Astrocyte (in vitro differentiated cells and primary cell): Measurements from ENCODE around the gene TAF9. TPM values are rescaled to one million over a fixed set of nuclear protein-coding genes. Genes with fewer than 3 reads are reported as not detected.

ENCODE experiments used
- DNase-seq: peaks from one replicate; pipeline ENCODE4 v3.0.0-alpha.2; 2010; ENCODE audit warnings: low read depth
- FAIRE-seq: peaks from 2 replicates; lab custom pipeline; 2011; peaks lifted over from hg19 to GRCh38; lab: Jason Lieb, UNC
- H2AFZ ChIP-seq: 2 replicates; pipeline ENCODE4 v1.6.0; 2012; ENCODE audit warnings: low read depth, low read length, inconsistent platforms
- H3K27ac ChIP-seq: 2 replicates; pipeline ENCODE4 v1.5.1; 2011; ENCODE audit warnings: low read depth, low read length, inconsistent platforms
- H3K27me3 ChIP-seq: 2 replicates; pipeline ENCODE4 v1.6.0; 2011; ENCODE audit warnings: low read length, inconsistent platforms; ENCODE audit not compliant: insufficient read depth
- H3K36me3 ChIP-seq: 2 replicates; pipeline ENCODE4 v1.5.1; 2011; ENCODE audit warnings: low read length, inconsistent platforms; ENCODE audit not compliant: insufficient read depth
- H3K4me1 ChIP-seq: 2 replicates; pipeline ENCODE4 v1.5.1; 2011; ENCODE audit warnings: low read length, inconsistent platforms; ENCODE audit not compliant: insufficient read depth
- H3K4me2 ChIP-seq: 2 replicates; pipeline ENCODE4 v1.6.0; 2012; ENCODE audit warnings: low read length, inconsistent platforms
- H3K4me3 ChIP-seq: 2 replicates; pipeline ENCODE4 v1.5.1; 2011; ENCODE audit warnings: low read depth, mild to moderate bottlenecking, low read length, inconsistent platforms; ENCODE audit not compliant: insufficient read depth
- H3K79me2 ChIP-seq: 2 replicates; pipeline ENCODE4 v1.6.0; 2012; ENCODE audit warnings: mild to moderate bottlenecking, low read length, inconsistent platforms; ENCODE audit not compliant: insufficient read depth
- H3K9ac ChIP-seq: 2 replicates; pipeline ENCODE4 v1.6.0; 2012; ENCODE audit warnings: mild to moderate bottlenecking, low read length, inconsistent platforms
- H3K9me3 ChIP-seq: 2 replicates; pipeline ENCODE4 v1.5.1; 2012; ENCODE audit warnings: low read depth, mild to moderate bottlenecking, low read length, inconsistent platforms; ENCODE audit not compliant: insufficient read depth
- H4K20me1 ChIP-seq: 2 replicates; pipeline ENCODE4 v1.6.0; 2012; ENCODE audit warnings: low read length, inconsistent platforms; ENCODE audit not compliant: insufficient read depth
- H3K27ac Mint-ChIP-seq: one replicate; pipeline ENCODE4 v1.8.0; 2021; ENCODE audit warnings: mild to moderate bottlenecking, mixed read lengths; ENCODE audit not compliant: unreplicated experiment
- H3K27me3 Mint-ChIP-seq: one replicate; pipeline ENCODE4 v1.8.0; 2021; ENCODE audit warnings: low read depth, mixed read lengths; ENCODE audit not compliant: unreplicated experiment
- H3K36me3 Mint-ChIP-seq: one replicate; pipeline ENCODE4 v1.8.0; 2021; ENCODE audit warnings: low read depth, mixed read lengths; ENCODE audit not compliant: unreplicated experiment
- H3K4me1 Mint-ChIP-seq: one replicate; pipeline ENCODE4 v1.8.0; 2021; ENCODE audit warnings: low read depth, mixed read lengths; ENCODE audit not compliant: unreplicated experiment
- H3K4me3 Mint-ChIP-seq: one replicate; pipeline ENCODE4 v1.8.0; 2021; ENCODE audit warnings: mild to moderate bottlenecking, moderate library complexity, mixed read lengths; ENCODE audit not compliant: unreplicated experiment
- H3K9me3 Mint-ChIP-seq: one replicate; pipeline ENCODE4 v1.8.0; 2021; ENCODE audit warnings: mild to moderate bottlenecking, mixed read lengths; ENCODE audit not compliant: unreplicated experiment
- EZH2 ChIP-seq: IDR thresholded peaks from 2 replicates; pipeline ENCODE4 v1.6.1; 2012; ENCODE audit warnings: mild to moderate bottlenecking, low read length, inconsistent platforms; ENCODE audit not compliant: insufficient read depth
- total RNA-seq: library from RNA; stranded (reverse); gene quantifications from 2 replicates; pipeline ENCODE4 v1.2.1, GENCODE V29; 2021
- TF ChIP-seq, protein P1 (sequence below): IDR thresholded peaks from 2 replicates; pipeline ENCODE4 v1.5.1; 2011; ENCODE audit warnings: low read depth, mild to moderate bottlenecking, inconsistent platforms, low read length, moderate library complexity; ENCODE audit not compliant: insufficient read depth

Gene TAF9
- total RNA-seq, 1 donor from 2014 or later, result 92.7 TPM

DNA sequence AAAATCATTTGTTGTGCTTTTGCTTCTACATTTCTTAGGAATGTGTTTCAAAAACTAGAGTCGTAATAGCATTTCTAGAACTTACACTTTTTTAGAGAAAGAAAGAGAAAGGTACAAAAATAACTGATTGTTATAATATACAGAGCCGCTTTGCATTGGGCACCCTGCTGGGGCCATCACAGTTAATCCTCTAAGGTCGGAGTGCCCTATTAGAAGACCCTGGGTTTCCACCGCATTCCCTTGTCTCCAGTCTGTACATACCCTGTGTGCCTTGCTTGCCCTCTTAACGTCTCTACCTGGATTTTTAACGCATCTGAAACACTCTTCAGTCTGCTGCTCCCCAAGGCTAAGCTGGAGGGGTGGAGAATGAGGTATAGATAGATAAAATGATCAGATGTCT, 46.9 kb upstream of the TAF9 start:
- no peak overlapping the region for H3K4me2 ChIP-seq
- DNase-seq, result no peak
- H3K36me3 ChIP-seq, result peaks cover 2% of the 10 kb centered on the region
- no peaks in the 10 kb centered on the region for H3K27me3 ChIP-seq
- no peaks in the 10 kb centered on the region for H4K20me1 ChIP-seq
- H3K4me3 ChIP-seq, result no peak overlapping the region
- peaks cover 13% of the 10 kb centered on the region for H3K36me3 Mint-ChIP-seq
- H3K4me1 ChIP-seq, result no peaks in the 10 kb centered on the region
- no peak overlapping the region for H3K27ac ChIP-seq
- no peak overlapping the region for H3K27ac Mint-ChIP-seq
- peaks cover 4% of the 10 kb centered on the region for H3K9me3 Mint-ChIP-seq
- H2AFZ ChIP-seq, result no peak overlapping the region
- no peak for FAIRE-seq
- peak overlapping the region; percentile 90 for H3K4me3 Mint-ChIP-seq
- no peaks in the 10 kb centered on the region for H3K79me2 ChIP-seq
- H3K9ac ChIP-seq, result no peak overlapping the region
- no peaks in the 10 kb centered on the region for H3K4me1 Mint-ChIP-seq
- TF ChIP-seq, protein P1, sequence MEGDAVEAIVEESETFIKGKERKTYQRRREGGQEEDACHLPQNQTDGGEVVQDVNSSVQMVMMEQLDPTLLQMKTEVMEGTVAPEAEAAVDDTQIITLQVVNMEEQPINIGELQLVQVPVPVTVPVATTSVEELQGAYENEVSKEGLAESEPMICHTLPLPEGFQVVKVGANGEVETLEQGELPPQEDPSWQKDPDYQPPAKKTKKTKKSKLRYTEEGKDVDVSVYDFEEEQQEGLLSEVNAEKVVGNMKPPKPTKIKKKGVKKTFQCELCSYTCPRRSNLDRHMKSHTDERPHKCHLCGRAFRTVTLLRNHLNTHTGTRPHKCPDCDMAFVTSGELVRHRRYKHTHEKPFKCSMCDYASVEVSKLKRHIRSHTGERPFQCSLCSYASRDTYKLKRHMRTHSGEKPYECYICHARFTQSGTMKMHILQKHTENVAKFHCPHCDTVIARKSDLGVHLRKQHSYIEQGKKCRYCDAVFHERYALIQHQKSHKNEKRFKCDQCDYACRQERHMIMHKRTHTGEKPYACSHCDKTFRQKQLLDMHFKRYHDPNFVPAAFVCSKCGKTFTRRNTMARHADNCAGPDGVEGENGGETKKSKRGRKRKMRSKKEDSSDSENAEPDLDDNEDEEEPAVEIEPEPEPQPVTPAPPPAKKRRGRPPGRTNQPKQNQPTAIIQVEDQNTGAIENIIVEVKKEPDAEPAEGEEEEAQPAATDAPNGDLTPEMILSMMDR, result no peak
- no peak for TF ChIP-seq EZH2
- peaks cover 5% of the 10 kb centered on the region for H3K27me3 Mint-ChIP-seq
- no peaks in the 10 kb centered on the region for H3K9me3 ChIP-seq

DNA sequence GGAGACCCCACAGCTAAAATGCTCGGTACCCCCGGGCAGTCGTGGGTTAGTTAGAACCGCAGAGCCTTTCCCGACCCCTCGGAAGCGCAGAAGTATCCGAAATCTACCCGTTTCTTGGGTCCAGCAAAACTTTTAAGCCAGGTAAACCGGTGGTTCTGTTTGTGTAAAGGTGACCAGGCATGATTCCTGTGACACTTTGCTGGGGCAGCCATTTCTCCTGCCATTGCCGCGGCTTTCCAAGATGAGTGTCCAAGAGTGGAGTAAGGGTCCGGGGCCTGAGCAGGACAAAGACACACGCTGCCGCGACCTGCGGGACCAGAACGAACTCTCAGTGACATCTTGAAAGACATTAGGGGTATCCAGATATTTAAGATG, 46.3 kb upstream of the TAF9 start:
- H3K4me3 ChIP-seq, result peak overlapping the region; percentile 59
- H3K9ac ChIP-seq, result peak overlapping the region; percentile 70
- H3K4me2 ChIP-seq, result peak overlapping the region; percentile 86
- no peaks in the 10 kb centered on the region for H3K4me1 Mint-ChIP-seq
- H3K27ac Mint-ChIP-seq, result no peak overlapping the region
- DNase-seq, result no peak
- peak overlapping the region; percentile 90 for H3K4me3 Mint-ChIP-seq
- TF ChIP-seq, protein P1, result no peak
- TF ChIP-seq EZH2, result no peak
- no peaks in the 10 kb centered on the region for H3K4me1 ChIP-seq
- H3K27ac ChIP-seq, result no peak overlapping the region
- no peaks in the 10 kb centered on the region for H3K9me3 ChIP-seq
- peaks cover 5% of the 10 kb centered on the region for H3K27me3 Mint-ChIP-seq
- peak overlapping the region; percentile 80 for H2AFZ ChIP-seq
- H3K36me3 ChIP-seq, result peaks cover 3% of the 10 kb centered on the region
- peaks cover 13% of the 10 kb centered on the region for H3K36me3 Mint-ChIP-seq
- H4K20me1 ChIP-seq, result no peaks in the 10 kb centered on the region
- no peaks in the 10 kb centered on the region for H3K79me2 ChIP-seq
- H3K9me3 Mint-ChIP-seq, result peaks cover 4% of the 10 kb centered on the region
- FAIRE-seq, result no peak
- no peaks in the 10 kb centered on the region for H3K27me3 ChIP-seq

DNA sequence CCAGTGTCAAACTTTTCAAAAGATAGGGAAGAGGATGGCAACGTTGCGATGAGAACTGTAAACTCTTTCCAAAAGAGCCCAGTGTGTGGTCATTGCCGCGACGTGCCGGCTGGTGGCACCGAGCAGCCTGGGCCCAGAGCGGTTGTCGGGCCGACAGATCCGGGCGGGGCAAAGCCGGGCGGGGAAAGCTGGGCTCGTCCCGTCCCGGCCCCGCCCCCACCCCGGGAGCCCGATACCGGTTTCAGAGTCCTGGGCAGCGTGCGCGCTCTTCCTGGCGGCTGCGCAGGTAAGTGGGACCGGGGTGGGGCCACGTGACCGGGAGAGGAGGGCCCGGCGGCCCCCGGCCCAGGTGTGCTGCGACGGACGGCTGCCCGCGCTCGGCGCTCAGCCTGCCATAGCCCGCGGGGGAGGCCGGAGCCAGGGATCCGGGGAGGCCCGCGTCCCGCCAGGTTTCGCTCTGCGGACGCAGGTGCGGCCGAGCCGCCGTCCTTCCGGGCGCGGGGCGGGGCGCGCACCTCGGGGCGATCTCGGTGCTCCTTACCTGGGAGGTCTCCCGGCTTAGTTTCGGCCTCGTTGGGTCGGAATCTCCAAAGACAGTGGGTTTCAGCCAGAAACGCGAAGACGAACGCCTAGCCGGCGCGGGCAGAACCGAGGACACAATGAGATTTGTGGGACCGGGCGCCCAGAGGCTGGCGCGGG, 45.7 kb upstream of the TAF9 start, which contains the start of gene MARVELD2:
TSS of gene MARVELD2 (plus strand) at position 232 of the 699 bp plus-strand sequence. CDS start 4,270 bp downstream, outside the sequence.
- H3K27me3 Mint-ChIP-seq, result peaks cover 5% of the 10 kb centered on the region
- Histone ChIP-seq H3K4me2 (peak within 1 kb of the TSS; percentile 86), H3K9ac (peak within 1 kb of the TSS; percentile 70), H3K27ac (no peak within 1 kb of the TSS), H3K79me2 (no peaks in the 10 kb centered on the region), H3K9me3 (no peaks in the 10 kb centered on the region), H3K36me3 (peaks cover 3% of the 10 kb centered on the region), H2AFZ (peak within 1 kb of the TSS; percentile 80), H3K4me3 (peak within 1 kb of the TSS; percentile 59), H4K20me1 (no peaks in the 10 kb centered on the region), H3K4me1 (no peaks in the 10 kb centered on the region), H3K27me3 (no peaks in the 10 kb centered on the region)
- peaks cover 1% of the 10 kb centered on the region for H3K9me3 Mint-ChIP-seq
- no peaks in the 10 kb centered on the region for H3K4me1 Mint-ChIP-seq
- TF ChIP-seq EZH2, result no peak
- TF ChIP-seq, protein P1, result no peak
- H3K36me3 Mint-ChIP-seq, result peaks cover 10% of the 10 kb centered on the region
- FAIRE-seq (no peak), DNase-seq (peak; percentile 14)
- no peak within 1 kb of the TSS for H3K27ac Mint-ChIP-seq
- peak within 1 kb of the TSS; percentile 90 for H3K4me3 Mint-ChIP-seq
